ACC112 (cell line): ENCODE measurements around the gene GTF3C2.
A peak's percentile ranks its signal among the peaks of the same experiment; 100 is the strongest.

ENCODE experiments used
- H2AFZ ChIP-seq: fragments of 200-600 bp; sonication (generic); one replicate; pipeline ENCODE4 v1.6.0; 2017; ENCODE audit warnings: antibody characterized with exemption, low read length; ENCODE audit not compliant: unreplicated experiment
- H3K27ac ChIP-seq: fragments of 200-600 bp; sonication (generic); 2 replicates; pipeline ENCODE4 v1.5.1; 2014; ENCODE audit warnings: low read depth, mild to moderate bottlenecking, antibody characterized with exemption, low read length, moderate library complexity
- H3K27me3 ChIP-seq: fragments of 200-600 bp; sonication (generic); 2 replicates; pipeline ENCODE4 v1.6.1; 2014; ENCODE audit warnings: mild to moderate bottlenecking, antibody characterized with exemption, low read length, moderate library complexity, mixed read lengths; ENCODE audit not compliant: insufficient read depth
- H3K36me3 ChIP-seq: fragments of 200-600 bp; sonication (generic); 2 replicates; pipeline ENCODE4 v1.6.1; 2016; ENCODE audit warnings: mild to moderate bottlenecking, antibody characterized with exemption, low read length, moderate library complexity, mixed read lengths; ENCODE audit not compliant: insufficient read depth
- H3K4me1 ChIP-seq: fragments of 200-600 bp; sonication (generic); one replicate; pipeline ENCODE4 v1.6.1; 2016; ENCODE audit warnings: low read length, mixed read lengths; ENCODE audit not compliant: insufficient read depth, unreplicated experiment, control insufficient read depth
- H3K4me3 ChIP-seq: fragments of 200-600 bp; sonication (generic); 2 replicates; pipeline ENCODE4 v1.5.1; 2014; ENCODE audit warnings: mild to moderate bottlenecking, low read depth, low read length
- H3K79me2 ChIP-seq: fragments of 200-600 bp; sonication (generic); one replicate; pipeline ENCODE4 v1.6.0; 2016; ENCODE audit warnings: low read length; ENCODE audit not compliant: control insufficient read depth, unreplicated experiment, insufficient read depth

Gene GTF3C2

GRCh38 chr2:27379383-27379835 is 22.8 kb upstream of the GTF3C2 start:
- Histone ChIP-seq H3K4me3 (peak overlapping the region; percentile 80), H3K36me3 (peaks cover 14% of the 10 kb centered on the region; the same call in 1 of the 2 replicates), H2AFZ (no peak overlapping the region), H3K4me1 (peaks cover 21% of the 10 kb centered on the region), H3K27ac (peak overlapping the region; percentile 82), H3K27me3 (no peaks in the 10 kb centered on the region), H3K79me2 (peaks cover 16% of the 10 kb centered on the region)

GRCh38 chr2:27378809-27379290 is 22.3 kb upstream of the GTF3C2 start:
- peak overlapping the region; percentile 80 for H3K4me3 ChIP-seq
- H3K79me2 ChIP-seq: peaks cover 16% of the 10 kb centered on the region
- peak overlapping the region; percentile 82 for H3K27ac ChIP-seq
- H2AFZ ChIP-seq: no peak overlapping the region
- peaks cover 15% of the 10 kb centered on the region; the same call in 1 of the 2 replicates for H3K36me3 ChIP-seq
- H3K4me1 ChIP-seq: peaks cover 21% of the 10 kb centered on the region
- H3K27me3 ChIP-seq: no peaks in the 10 kb centered on the region

- Histone ChIP-seq H3K79me2 (peaks cover 16% of the 10 kb centered on the region), H2AFZ (no peak overlapping the region), H3K4me1 (peaks cover 21% of the 10 kb centered on the region), H3K36me3 (peaks cover 18% of the 10 kb centered on the region; the same call in 1 of the 2 replicates), H3K4me3 (no peak overlapping the region), H3K27me3 (no peaks in the 10 kb centered on the region), H3K27ac (no peak overlapping the region)
These were observed 21.7 kb upstream of the GTF3C2 start for GRCh38 chr2:27378096-27378808.

- H3K4me1 ChIP-seq: peaks cover 25% of the 10 kb centered on the region
- H2AFZ ChIP-seq: no peak overlapping the region
- H3K27me3 ChIP-seq: no peaks in the 10 kb centered on the region
- peaks cover 21% of the 10 kb centered on the region for H3K36me3 ChIP-seq
- no peak overlapping the region for H3K4me3 ChIP-seq
- peaks cover 21% of the 10 kb centered on the region for H3K79me2 ChIP-seq
- no peak overlapping the region for H3K27ac ChIP-seq
These were observed 21.1 kb upstream of the GTF3C2 start for GRCh38 chr2:27377618-27378095.

GRCh38 chr2:27376866-27377617 is 20.5 kb upstream of the GTF3C2 start:
- H3K27ac ChIP-seq: no peak overlapping the region
- no peak overlapping the region for H2AFZ ChIP-seq
- peaks cover 18% of the 10 kb centered on the region for H3K36me3 ChIP-seq
- peaks cover 27% of the 10 kb centered on the region for H3K79me2 ChIP-seq
- H3K4me1 ChIP-seq: peaks cover 32% of the 10 kb centered on the region
- no peak overlapping the region for H3K4me3 ChIP-seq
- H3K27me3 ChIP-seq: no peaks in the 10 kb centered on the region

- Histone ChIP-seq H3K4me1 (peaks cover 33% of the 10 kb centered on the region), H3K27ac (no peak overlapping the region), H3K36me3 (peaks cover 17% of the 10 kb centered on the region), H3K27me3 (no peaks in the 10 kb centered on the region), H3K4me3 (no peak overlapping the region), H2AFZ (no peak overlapping the region), H3K79me2 (peaks cover 35% of the 10 kb centered on the region)
These were observed 19.7 kb upstream of the GTF3C2 start for GRCh38 chr2:27376151-27376865.

GRCh38 chr2:27375513-27376099 is 19.0 kb upstream of the GTF3C2 start:
- no peak overlapping the region for H2AFZ ChIP-seq
- H3K4me3 ChIP-seq: no peak overlapping the region
- H3K27me3 ChIP-seq: no peaks in the 10 kb centered on the region
- H3K79me2 ChIP-seq: peaks cover 42% of the 10 kb centered on the region
- peaks cover 28% of the 10 kb centered on the region for H3K4me1 ChIP-seq
- H3K27ac ChIP-seq: no peak overlapping the region
- H3K36me3 ChIP-seq: peaks cover 14% of the 10 kb centered on the region

- Histone ChIP-seq H3K4me3 (no peak overlapping the region), H3K4me1 (peaks cover 25% of the 10 kb centered on the region), H2AFZ (no peak overlapping the region), H3K27me3 (no peaks in the 10 kb centered on the region), H3K27ac (no peak overlapping the region), H3K36me3 (peaks cover 15% of the 10 kb centered on the region), H3K79me2 (peaks cover 39% of the 10 kb centered on the region)
These were observed 17.0 kb upstream of the GTF3C2 start for GRCh38 chr2:27373567-27373966.

- Histone ChIP-seq H3K4me1 (peaks cover 29% of the 10 kb centered on the region), H2AFZ (no peak overlapping the region), H3K27ac (no peak overlapping the region), H3K4me3 (peak overlapping the region; percentile 86; the same call in 1 of the 2 replicates), H3K36me3 (peaks cover 13% of the 10 kb centered on the region), H3K79me2 (peaks cover 43% of the 10 kb centered on the region), H3K27me3 (no peaks in the 10 kb centered on the region)
These were observed 16.4 kb upstream of the GTF3C2 start for GRCh38 chr2:27372937-27373336.
